Nephron (organoid): ENCODE measurements around the gene OGFOD3.

Source experiments
- H3K27ac Mint-ChIP-seq, 3 experiments: 2 replicates each; pipeline ENCODE4 v1.8.0; 2020; ENCODE audit warnings: mixed read lengths in 3 of 3, mild to moderate bottlenecking in 2 of 3, moderate library complexity in 1 of 3
- H3K27me3 Mint-ChIP-seq: 2 replicates; pipeline ENCODE4 v1.8.0; 2021; ENCODE audit warnings: low read depth, mild to moderate bottlenecking, moderate library complexity, mixed read lengths
- H3K36me3 Mint-ChIP-seq: 2 replicates; pipeline ENCODE4 v1.8.0; 2020; ENCODE audit warnings: low read depth, mixed read lengths
- H3K4me1 Mint-ChIP-seq: 2 replicates; pipeline ENCODE4 v1.8.0; 2020; ENCODE audit warnings: mixed read lengths
- H3K4me3 Mint-ChIP-seq, 3 experiments: 2 replicates each; pipeline ENCODE4 v1.8.0; 2020; ENCODE audit warnings: mild to moderate bottlenecking in 3 of 3, mixed read lengths in 3 of 3, moderate library complexity in 2 of 3
- H3K9me3 Mint-ChIP-seq: 2 replicates; pipeline ENCODE4 v1.8.0; 2020; ENCODE audit warnings: mixed read lengths
- CTCF ChIP-seq, 3 experiments: fragments of 200-600 bp; sonication (generic); IDR thresholded peaks; one replicate each; pipeline ENCODE4 v1.5.0; 2021; ENCODE audit warnings: antibody characterized with exemption in 3 of 3; ENCODE audit not compliant: unreplicated experiment in 3 of 3

Gene OGFOD3

GRCh38 chr17:82394278-82394677, 24.1 kb downstream of the OGFOD3 start:
- peaks cover 24% of the 10 kb centered on the region for H3K36me3 Mint-ChIP-seq
- peaks cover 22% of the 10 kb centered on the region for H3K4me1 Mint-ChIP-seq
- H3K9me3 Mint-ChIP-seq = no peaks in the 10 kb centered on the region
- TF ChIP-seq CTCF (IDR thresholded peaks at IDR 0.05; ENCODE audit: unreplicated experiment in 3 of 3) = no peak
- H3K27ac Mint-ChIP-seq = no peak overlapping the region
- H3K27me3 Mint-ChIP-seq = no peaks in the 10 kb centered on the region
- H3K4me3 Mint-ChIP-seq = no peak overlapping the region

- Mint-ChIP-seq H3K27me3 (no peaks in the 10 kb centered on the region), H3K4me3 (no peak overlapping the region), H3K36me3 (peaks cover 26% of the 10 kb centered on the region), H3K9me3 (no peaks in the 10 kb centered on the region), H3K27ac (no peak overlapping the region), H3K4me1 (peaks cover 23% of the 10 kb centered on the region)
- no peak for TF ChIP-seq CTCF (IDR thresholded peaks at IDR 0.05; ENCODE audit: unreplicated experiment in 3 of 3)
These were observed 25.4 kb downstream of the OGFOD3 start for GRCh38 chr17:82392941-82393340.

- H3K9me3 Mint-ChIP-seq = no peaks in the 10 kb centered on the region
- H3K36me3 Mint-ChIP-seq = peaks cover 26% of the 10 kb centered on the region
- no peak for TF ChIP-seq CTCF (IDR thresholded peaks at IDR 0.05; ENCODE audit: unreplicated experiment in 3 of 3)
- H3K27ac Mint-ChIP-seq = no peak overlapping the region
- no peak overlapping the region for H3K4me3 Mint-ChIP-seq
- H3K4me1 Mint-ChIP-seq = peaks cover 28% of the 10 kb centered on the region
- no peaks in the 10 kb centered on the region for H3K27me3 Mint-ChIP-seq
These were observed 26.0 kb downstream of the OGFOD3 start for GRCh38 chr17:82392209-82392920.

GRCh38 chr17:82391496-82392066, 26.8 kb downstream of the OGFOD3 start:
- Mint-ChIP-seq H3K27ac (no peak overlapping the region), H3K36me3 (peaks cover 26% of the 10 kb centered on the region)
- TF ChIP-seq CTCF (IDR thresholded peaks at IDR 0.05; ENCODE audit: unreplicated experiment in 3 of 3) = no peak

GRCh38 chr17:82390860-82391435, 27.4 kb downstream of the OGFOD3 start:
- no peaks in the 10 kb centered on the region for H3K27me3 Mint-ChIP-seq
- peaks cover 24% of the 10 kb centered on the region for H3K4me1 Mint-ChIP-seq
- peaks cover 26% of the 10 kb centered on the region for H3K36me3 Mint-ChIP-seq
- no peak overlapping the region for H3K27ac Mint-ChIP-seq
- no peak for TF ChIP-seq CTCF (IDR thresholded peaks at IDR 0.05; ENCODE audit: unreplicated experiment in 3 of 3)
- H3K9me3 Mint-ChIP-seq = no peaks in the 10 kb centered on the region
- H3K4me3 Mint-ChIP-seq = no peak overlapping the region

More at GRCh38 chr17:82391496-82392066, 26.8 kb downstream of the OGFOD3 start:
- Mint-ChIP-seq H3K9me3 (no peaks in the 10 kb centered on the region), H3K4me1 (peaks cover 26% of the 10 kb centered on the region), H3K4me3 (no peak overlapping the region), H3K27me3 (no peaks in the 10 kb centered on the region)
